HCT116 (cell line): ENCODE results near the gene IQGAP2. TPM values are rescaled to one million over a fixed set of nuclear protein-coding genes. Genes with fewer than 3 reads are reported as not detected.

ENCODE experiments used
- ATAC-seq: fragments of 200-7000 bp; cut with Tn5 transposase; 2 replicates; pipeline ENCODE4 v1.9.1; 2020; ENCODE audit warnings: mild to moderate bottlenecking, moderate library complexity
- BruUV-seq: library from RNA; stranded (reverse); fragments of 400-500 nt; replicated peaks from 2 replicates; lab custom pipeline; 2021; lab: Mats Ljungman, UMichigan
- CTCF ChIA-PET: fragments of 300-600 bp; sonication (Branson Sonifier 250); formaldehyde crosslinking; loops from one replicate; lab custom pipeline; 2021; ENCODE audit warnings: antibody characterized with exemption; lab: Charles Lee
- POLR2A ChIA-PET: fragments of 300-600, 350-600 bp; sonication (Branson Sonifier 250); formaldehyde crosslinking; loops from one replicate; lab custom pipeline; 2021; ENCODE audit warnings: antibody characterized with exemption; lab: Charles Lee
- RAD21 ChIA-PET, 2 experiments: fragments of 300-600 bp; sonication (Branson Sonifier 250); formaldehyde crosslinking; loops; one replicate each; lab custom pipeline; 2023; ENCODE audit warnings: low total read pairs in 2 of 2; ENCODE audit not compliant: uncharacterized antibody in 2 of 2, unreplicated experiment in 2 of 2, low non-redundant PET in 1 of 2; lab: Charles Lee
- DNase-seq: peaks from one replicate; pipeline ENCODE4 v3.0.0-alpha.2; 2010; ENCODE audit warnings: low read depth, low spot score
- H2AFZ ChIP-seq: fragments of 200-600 bp; shearing (Covaris generic), sonication (generic); 2 replicates; pipeline ENCODE4 v1.6.1; 2017; ENCODE audit warnings: low read depth, mixed run types, mixed read lengths, antibody characterized with exemption, low read length; ENCODE audit not compliant: poor library complexity, severe bottlenecking
- H3K27ac ChIP-seq: 2 replicates; pipeline ENCODE4 v1.5.1; 2012; ENCODE audit warnings: low read depth, low read length
- H3K27me3 ChIP-seq: fragments of 200-600 bp; sonication (generic); 2 replicates; pipeline ENCODE4 v1.6.1; 2016; ENCODE audit warnings: mixed run types, low read length, mixed read lengths; ENCODE audit not compliant: insufficient read depth
- H3K36me3 ChIP-seq, 2 experiments: fragments of 200-500 bp in 1 of 2; fragments of 200-600 bp in 1 of 2; sonication (Bioruptor generic) in 1 of 2; sonication (generic) in 1 of 2; 2 replicates each; pipeline versions ENCODE4 v1.5.1 to v1.6.1; 2014 to 2016; ENCODE audit warnings: low read length in 2 of 2, inconsistent platforms in 1 of 2, mixed read lengths in 1 of 2, mixed run types in 1 of 2; ENCODE audit not compliant: insufficient read depth in 2 of 2, control insufficient read depth in 1 of 2
- H3K4me1 ChIP-seq, 2 experiments: fragments of 200-600 bp in 1 of 2; sonication (generic) in 1 of 2; 2 replicates each; pipeline versions ENCODE4 v1.5.1 to v1.6.1; 2012 to 2017; ENCODE audit warnings: low read length in 2 of 2, inconsistent platforms in 1 of 2, mild to moderate bottlenecking in 1 of 2, mixed read lengths in 1 of 2, mixed run types in 1 of 2, moderate library complexity in 1 of 2; ENCODE audit not compliant: insufficient read depth in 2 of 2, control insufficient read depth in 1 of 2
- H3K4me2 ChIP-seq: fragments of 200-600 bp; sonication (generic); 2 replicates; pipeline ENCODE4 v1.6.1; 2017; ENCODE audit warnings: mixed run types, low read length, mixed read lengths
- H3K4me3 ChIP-seq, 2 experiments: fragments of 200-600 bp in 1 of 2; sonication (generic) in 1 of 2; replicated peaks in 1 of 2; 2 replicates each; pipeline ENCODE4 v1.5.1; 2011 to 2016; ENCODE audit warnings: low read length in 2 of 2, control low read depth in 1 of 2, low read depth in 1 of 2, mild to moderate bottlenecking in 1 of 2, mixed read lengths in 1 of 2, mixed run types in 1 of 2
- H3K79me2 ChIP-seq: fragments of 200-600 bp; sonication (generic); 2 replicates; pipeline ENCODE4 v1.6.1; 2017; ENCODE audit warnings: mild to moderate bottlenecking, mixed run types, low read length, moderate library complexity, mixed read lengths; ENCODE audit not compliant: insufficient read depth
- H3K9ac ChIP-seq: fragments of 200-600 bp; sonication (generic); 2 replicates; pipeline ENCODE4 v1.6.1; 2016; ENCODE audit warnings: low read length, mixed read lengths
- H3K9me2 ChIP-seq: fragments of 200-600 bp; sonication (generic), shearing (Covaris generic); 2 replicates; pipeline ENCODE4 v1.6.1; 2017; ENCODE audit warnings: mixed run types, mild to moderate bottlenecking, moderate library complexity; ENCODE audit not compliant: insufficient read depth
- H3K9me3 ChIP-seq, 2 experiments: fragments of 200-500 bp in 1 of 2; fragments of 200-600 bp in 1 of 2; sonication (Bioruptor generic) in 1 of 2; sonication (generic) in 1 of 2; 2 replicates each; pipeline ENCODE4 v1.6.1; 2014 to 2017; ENCODE audit warnings: low read length in 2 of 2, mixed read lengths in 2 of 2, inconsistent platforms in 1 of 2, low read depth in 1 of 2, mild to moderate bottlenecking in 1 of 2, mixed run types in 1 of 2, moderate library complexity in 1 of 2; ENCODE audit not compliant: control insufficient read depth in 1 of 2, insufficient read depth in 1 of 2
- H4K20me1 ChIP-seq: fragments of 200-600 bp; sonication (generic), shearing (Covaris generic); 2 replicates; pipeline ENCODE4 v1.6.1; 2017; ENCODE audit warnings: mixed run types, mild to moderate bottlenecking, moderate library complexity; ENCODE audit not compliant: insufficient read depth
- CBX3 ChIP-seq: IDR thresholded peaks from 2 replicates; pipeline ENCODE4 v1.6.1; 2012; ENCODE audit warnings: low read depth
- CEBPB ChIP-seq: IDR thresholded peaks from 2 replicates; pipeline ENCODE4 v1.6.1; 2012; ENCODE audit warnings: low read depth
- CTCF ChIP-seq, 3 experiments: fragments of 200-600 bp in 1 of 3; sonication (generic) in 1 of 3; IDR thresholded peaks in 2 of 3; conservative IDR thresholded peaks in 1 of 3; 2 replicates each; pipeline ENCODE4 v1.5.1; 2012 to 2017; ENCODE audit warnings: low read depth in 2 of 3, low read length in 2 of 3, antibody characterized with exemption in 1 of 3, borderline replicate concordance in 1 of 3, control low read depth in 1 of 3, mild to moderate bottlenecking in 1 of 3, mixed read lengths in 1 of 3, mixed run types in 1 of 3, moderate library complexity in 1 of 3; ENCODE audit not compliant: insufficient read depth in 1 of 3
- EGR1 ChIP-seq: IDR thresholded peaks from 2 replicates; pipeline ENCODE4 v1.6.1; 2012; ENCODE audit warnings: low read depth
- ELF1 ChIP-seq: IDR thresholded peaks from 2 replicates; pipeline ENCODE4 v1.6.1; 2012; ENCODE audit warnings: low read depth, borderline replicate concordance
- EZH2 ChIP-seq: fragments of 200-600 bp; sonication (generic); IDR thresholded peaks from 2 replicates; pipeline ENCODE4 v1.6.1; 2017; ENCODE audit warnings: antibody characterized with exemption, mixed run types
- EZH2phosphoT487 ChIP-seq: fragments of 200-600 bp; IDR thresholded peaks from 2 replicates; pipeline ENCODE4 v1.6.1; 2018; ENCODE audit warnings: antibody characterized with exemption, borderline replicate concordance
- JUND ChIP-seq: IDR thresholded peaks from 2 replicates; pipeline ENCODE4 v1.6.1; 2012
- POLR2A ChIP-seq: IDR thresholded peaks from 2 replicates; pipeline ENCODE4 v1.7.0; 2011; ENCODE audit warnings: borderline replicate concordance; ENCODE audit not compliant: insufficient read depth, insufficient read length; ENCODE audit errors: extremely low read depth
- RAD21 ChIP-seq: IDR thresholded peaks from 2 replicates; pipeline ENCODE4 v1.6.1; 2012; ENCODE audit warnings: low read depth, mild to moderate bottlenecking
- REST ChIP-seq: IDR thresholded peaks from 2 replicates; pipeline ENCODE4 v1.6.1; 2012; ENCODE audit warnings: low read depth
- SIN3A ChIP-seq: IDR thresholded peaks from 2 replicates; pipeline ENCODE4 v1.6.1; 2012; ENCODE audit warnings: low read depth
- SP1 ChIP-seq: IDR thresholded peaks from 2 replicates; pipeline ENCODE4 v1.6.1; 2012; ENCODE audit warnings: low read depth
- SRF ChIP-seq: IDR thresholded peaks from 2 replicates; pipeline ENCODE4 v1.6.1; 2012; ENCODE audit warnings: low read depth
- TCF7L2 ChIP-seq: IDR thresholded peaks from 2 replicates; pipeline ENCODE4 v1.7.0; 2011; ENCODE audit warnings: borderline replicate concordance, inconsistent platforms; ENCODE audit not compliant: insufficient read depth, insufficient read length; ENCODE audit errors: extremely low read depth
- YY1 ChIP-seq: IDR thresholded peaks from 2 replicates; pipeline ENCODE4 v1.6.1; 2011; ENCODE audit warnings: low read length, low read depth, moderate library complexity, mild to moderate bottlenecking; ENCODE audit not compliant: insufficient replicate concordance; ENCODE audit errors: extremely low read depth
- ZFX ChIP-seq: fragments of 450-650 bp; IDR thresholded peaks from 2 replicates; pipeline ENCODE4 v1.6.1; 2017
- intact Hi-C: fragments of 100-400 bp; cut with micrococcal nuclease; formaldehyde crosslinking; loops from 2 replicates; pipeline ENCODE4 v1.10.0; 2022
- total RNA-seq: library from RNA; stranded (reverse); gene quantifications from one replicate; pipeline ENCODE4 v1.2.1, GENCODE V29; 2021; ENCODE audit not compliant: unreplicated experiment
- TF ChIP-seq, protein P1 (sequence below): IDR thresholded peaks from 2 replicates; pipeline ENCODE4 v1.6.1; 2011; ENCODE audit warnings: mild to moderate bottlenecking, low read length, moderate library complexity; ENCODE audit not compliant: insufficient replicate concordance; ENCODE audit errors: extremely low read depth
- TF ChIP-seq, protein P2 (sequence below): IDR thresholded peaks from 2 replicates; pipeline ENCODE4 v1.6.1; 2012

IQGAP2 gene
- total RNA-seq, 1 experiment from 2014 or later = 2.0 TPM

GRCh38 chr5:76475385-76475784 lies 72.3 kb downstream of the IQGAP2 start (continued):
- TF ChIP-seq SIN3A (no peak), CBX3 (no peak), ELF1 (no peak), EGR1 (no peak), TCF7L2 (no peak)

DNA sequence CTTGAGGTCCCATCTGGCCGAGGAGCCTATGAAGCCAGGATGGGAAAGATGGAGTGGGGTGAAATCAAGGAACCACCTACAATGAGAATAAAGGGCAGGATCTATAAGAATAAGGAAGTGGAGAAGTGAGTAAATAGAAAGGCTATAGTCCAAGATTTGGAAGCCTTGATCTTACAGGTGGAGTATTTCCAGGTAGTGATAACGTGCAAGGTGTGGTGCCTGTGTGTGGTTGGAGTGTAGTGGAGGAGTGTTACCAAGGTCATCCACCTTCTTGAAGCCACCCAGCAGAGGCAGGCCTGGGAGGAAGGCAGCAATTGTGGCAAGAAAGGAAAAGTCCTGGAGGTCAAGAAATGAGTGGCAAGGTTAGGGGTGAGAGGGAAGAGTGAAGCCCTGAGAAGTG lies 72.9 kb downstream of the IQGAP2 start:
- no peak for DNase-seq
- no peak overlapping the region for H3K4me2 ChIP-seq
- no TSS peak for BruUV-seq
- intact Hi-C loops = no loop called here
- no peaks in the 10 kb centered on the region for H3K27me3 ChIP-seq
- H3K9me2 ChIP-seq = no peaks in the 10 kb centered on the region
- POLR2A ChIA-PET = no interaction called here
- RAD21 ChIA-PET = no interaction called here
- no peaks in the 10 kb centered on the region for H4K20me1 ChIP-seq
- ATAC-seq = no peak
- no peaks in the 10 kb centered on the region for H3K79me2 ChIP-seq
- no peak overlapping the region for H3K27ac ChIP-seq
- TF ChIP-seq ZFX = no peak
- no peak for TF ChIP-seq CTCF (IDR thresholded peaks at IDR 0.05 in 2 of 3, conservative IDR thresholded peaks at IDR 0.05 in 1 of 3; ENCODE audit: borderline replicate concordance in 1 of 3, insufficient read depth in 1 of 3, low read depth in 2 of 3, low read length in 2 of 3)
- no peak for TF ChIP-seq CEBPB
- TF ChIP-seq RAD21 = no peak
- no peak for TF ChIP-seq EZH2
- TF ChIP-seq POLR2A = no peak
- no peak for TF ChIP-seq SP1
- no peak for TF ChIP-seq REST
- no peak for TF ChIP-seq SRF
- TF ChIP-seq EGR1 = no peak
- TF ChIP-seq JUND = no peak
- no peak for TF ChIP-seq SIN3A
- TF ChIP-seq, protein P1, sequence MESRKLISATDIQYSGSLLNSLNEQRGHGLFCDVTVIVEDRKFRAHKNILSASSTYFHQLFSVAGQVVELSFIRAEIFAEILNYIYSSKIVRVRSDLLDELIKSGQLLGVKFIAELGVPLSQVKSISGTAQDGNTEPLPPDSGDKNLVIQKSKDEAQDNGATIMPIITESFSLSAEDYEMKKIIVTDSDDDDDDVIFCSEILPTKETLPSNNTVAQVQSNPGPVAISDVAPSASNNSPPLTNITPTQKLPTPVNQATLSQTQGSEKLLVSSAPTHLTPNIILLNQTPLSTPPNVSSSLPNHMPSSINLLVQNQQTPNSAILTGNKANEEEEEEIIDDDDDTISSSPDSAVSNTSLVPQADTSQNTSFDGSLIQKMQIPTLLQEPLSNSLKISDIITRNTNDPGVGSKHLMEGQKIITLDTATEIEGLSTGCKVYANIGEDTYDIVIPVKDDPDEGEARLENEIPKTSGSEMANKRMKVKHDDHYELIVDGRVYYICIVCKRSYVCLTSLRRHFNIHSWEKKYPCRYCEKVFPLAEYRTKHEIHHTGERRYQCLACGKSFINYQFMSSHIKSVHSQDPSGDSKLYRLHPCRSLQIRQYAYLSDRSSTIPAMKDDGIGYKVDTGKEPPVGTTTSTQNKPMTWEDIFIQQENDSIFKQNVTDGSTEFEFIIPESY = no peak
- TF ChIP-seq, protein P2, sequence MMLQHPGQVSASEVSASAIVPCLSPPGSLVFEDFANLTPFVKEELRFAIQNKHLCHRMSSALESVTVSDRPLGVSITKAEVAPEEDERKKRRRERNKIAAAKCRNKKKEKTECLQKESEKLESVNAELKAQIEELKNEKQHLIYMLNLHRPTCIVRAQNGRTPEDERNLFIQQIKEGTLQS = no peak
- no peak for TF ChIP-seq EZH2phosphoT487
- no peak for TF ChIP-seq YY1
- H2AFZ ChIP-seq = no peak overlapping the region
- no peaks in the 10 kb centered on the region for H3K9me3 ChIP-seq
- H3K4me1 ChIP-seq = peaks cover 0 to 2% of the 10 kb centered on the region in 2 experiments; a peak in 1 of 4 replicates
- no peak overlapping the region for H3K9ac ChIP-seq
- no peak overlapping the region for H3K4me3 ChIP-seq
- CTCF ChIA-PET = no interaction called here
- no peaks in the 10 kb centered on the region for H3K36me3 ChIP-seq
